ENCODE results near the gene ENG.
"Not testable (repeated sequence)": the region's sequence is repeated elsewhere in the genome, so short reads cannot be mapped to it uniquely, and the experiment has no call there.

The ENG gene

GRCh38 chr9:127781806-127782205, 72.7 kb downstream of the ENG start:
- H3K9me3 ChIP-seq (ENCODE audit: insufficient read depth, low read length) = no peaks in the 10 kb centered on the region
- no peak overlapping the region for H3K4me2 ChIP-seq (ENCODE audit: low read length)
- peaks cover under 1% of the 10 kb centered on the region for H3K36me3 ChIP-seq (replicated peaks; ENCODE audit: low read depth, low read length)
- peaks cover 3% of the 10 kb centered on the region for H4K20me1 ChIP-seq (ENCODE audit: insufficient read depth, low read length)
- H3K27me3 ChIP-seq (ENCODE audit: low read depth, low read length) = no peaks in the 10 kb centered on the region
- peaks cover 41% of the 10 kb centered on the region for H3K4me1 ChIP-seq (ENCODE audit: low read length)
- H3K4me3 ChIP-seq (ENCODE audit: low read length) = no peak overlapping the region
- H3K9ac ChIP-seq (ENCODE audit: low read length) = no peak overlapping the region
- no peak overlapping the region for H3K27ac ChIP-seq (ENCODE audit: low read length)
- peaks cover 26% of the 10 kb centered on the region for H3K79me2 ChIP-seq (ENCODE audit: low read length)
- no peak for TF ChIP-seq CTCF (IDR thresholded peaks at IDR 0.05; ENCODE audit: low read depth, low read length)
- TF ChIP-seq EZH2phosphoT487 (IDR thresholded peaks at IDR 0.05; ENCODE audit: low read depth) = no peak
- no peak overlapping the region for H2AFZ ChIP-seq (ENCODE audit: low read depth, low read length)

GRCh38 chr9:127780909-127781308, 73.5 kb downstream of the ENG start:
- H3K4me3 ChIP-seq (ENCODE audit: low read length); H3K9ac ChIP-seq (ENCODE audit: low read length); H3K27ac ChIP-seq (ENCODE audit: low read length); H3K9me3 ChIP-seq (ENCODE audit: insufficient read depth, low read length); H3K27me3 ChIP-seq (ENCODE audit: low read depth, low read length); H2AFZ ChIP-seq (ENCODE audit: low read depth, low read length); H4K20me1 ChIP-seq (ENCODE audit: insufficient read depth, low read length); H3K4me2 ChIP-seq (ENCODE audit: low read length); H3K36me3 ChIP-seq (replicated peaks; ENCODE audit: low read depth, low read length): not testable (repeated sequence)
- peaks cover 26% of the 10 kb centered on the region for H3K79me2 ChIP-seq (ENCODE audit: low read length)
- H3K4me1 ChIP-seq (ENCODE audit: low read length) = peaks cover 45% of the 10 kb centered on the region

- no peak overlapping the region for H3K4me3 ChIP-seq (ENCODE audit: low read length)
- H3K27ac ChIP-seq (ENCODE audit: low read length) = peak overlapping the region; percentile 98
- peaks cover 46% of the 10 kb centered on the region for H3K4me1 ChIP-seq (ENCODE audit: low read length)
- TF ChIP-seq EZH2phosphoT487 (IDR thresholded peaks at IDR 0.05; ENCODE audit: low read depth) (no peak), CTCF (IDR thresholded peaks at IDR 0.05; ENCODE audit: low read depth, low read length) (no peak)
- H3K9ac ChIP-seq (ENCODE audit: low read length) = peak overlapping the region; percentile 92; the same call in 1 of the 2 replicates
- peak overlapping the region; percentile 98 for H3K4me2 ChIP-seq (ENCODE audit: low read length)
- peaks cover 27% of the 10 kb centered on the region for H3K79me2 ChIP-seq (ENCODE audit: low read length)
- H3K36me3 ChIP-seq (replicated peaks; ENCODE audit: low read depth, low read length) = peaks cover 6% of the 10 kb centered on the region
- peaks cover under 1% of the 10 kb centered on the region; the same call in 1 of the 2 replicates for H4K20me1 ChIP-seq (ENCODE audit: insufficient read depth, low read length)
- no peak overlapping the region for H2AFZ ChIP-seq (ENCODE audit: low read depth, low read length)
- no peaks in the 10 kb centered on the region for H3K9me3 ChIP-seq (ENCODE audit: insufficient read depth, low read length)
- no peaks in the 10 kb centered on the region for H3K27me3 ChIP-seq (ENCODE audit: low read depth, low read length)
These were observed 74.2 kb downstream of the ENG start for GRCh38 chr9:127780126-127780885.

GRCh38 chr9:127779136-127779981, 75.1 kb downstream of the ENG start:
- Histone ChIP-seq H4K20me1 (ENCODE audit: insufficient read depth, low read length) (peaks cover 9% of the 10 kb centered on the region), H3K4me1 (ENCODE audit: low read length) (peaks cover 41% of the 10 kb centered on the region), H3K36me3 (replicated peaks; ENCODE audit: low read depth, low read length) (peaks cover 11% of the 10 kb centered on the region), H3K9ac (ENCODE audit: low read length) (peak overlapping the region; percentile 92), H3K9me3 (ENCODE audit: insufficient read depth, low read length) (no peaks in the 10 kb centered on the region), H3K27ac (ENCODE audit: low read length) (peak overlapping the region; percentile 98), H3K4me2 (ENCODE audit: low read length) (peak overlapping the region; percentile 98), H3K4me3 (ENCODE audit: low read length) (peak overlapping the region; percentile 85), H3K79me2 (ENCODE audit: low read length) (peaks cover 34% of the 10 kb centered on the region), H2AFZ (ENCODE audit: low read depth, low read length) (no peak overlapping the region), H3K27me3 (ENCODE audit: low read depth, low read length) (no peaks in the 10 kb centered on the region)
- TF ChIP-seq EZH2phosphoT487 (IDR thresholded peaks at IDR 0.05; ENCODE audit: low read depth) = no peak
- no peak for TF ChIP-seq CTCF (IDR thresholded peaks at IDR 0.05; ENCODE audit: low read depth, low read length)
